Colon (tissue), 2 donors: ENCODE results near the gene TNK2.

Source experiments
- FAIRE-seq: peaks from 2 replicates; lab custom pipeline; 2012; peaks lifted over from hg19 to GRCh38; lab: Jason Lieb, UNC
- donor health status: control.
- donor health status: control.

Gene TNK2

DNA sequence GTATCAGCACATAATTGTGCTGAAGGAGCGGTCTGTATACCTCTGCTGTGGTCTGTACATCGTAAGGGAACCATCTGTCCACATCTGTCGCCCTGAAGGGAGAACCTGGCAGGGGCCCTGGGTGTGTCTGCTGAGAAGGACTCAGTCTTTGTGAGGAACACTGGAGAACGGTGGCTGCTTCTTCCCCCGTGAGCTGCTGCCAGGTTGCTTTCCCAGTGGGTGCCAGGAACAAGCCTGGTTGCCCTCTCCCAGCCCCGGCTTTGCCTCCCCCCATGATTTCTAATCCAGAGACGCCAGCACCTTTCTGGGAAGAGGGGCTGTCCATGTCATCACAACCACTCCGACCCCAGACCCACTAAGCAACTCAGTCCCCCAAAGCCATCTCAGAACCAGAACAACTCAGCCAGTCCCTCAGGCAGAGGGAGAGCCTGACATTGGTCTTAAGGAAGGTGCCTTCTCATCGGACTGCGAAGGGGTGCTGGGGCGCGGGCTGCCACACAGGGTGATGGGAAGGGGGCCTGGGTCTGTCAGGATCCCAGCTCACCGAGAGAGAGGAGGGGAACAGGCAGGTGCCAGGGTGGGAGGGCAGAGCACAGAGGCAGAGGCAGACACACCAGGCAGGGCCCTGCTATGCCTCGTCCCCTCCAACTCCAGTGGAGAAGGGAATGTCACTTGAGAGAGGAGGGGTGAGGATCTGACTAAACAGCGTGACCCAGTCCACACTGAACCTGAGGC, 8.5 kb downstream of the TNK2 start:
- no peak for FAIRE-seq

GRCh38 chr3:195897853-195898415, 10.4 kb downstream of the TNK2 start:
- FAIRE-seq: no peak

DNA sequence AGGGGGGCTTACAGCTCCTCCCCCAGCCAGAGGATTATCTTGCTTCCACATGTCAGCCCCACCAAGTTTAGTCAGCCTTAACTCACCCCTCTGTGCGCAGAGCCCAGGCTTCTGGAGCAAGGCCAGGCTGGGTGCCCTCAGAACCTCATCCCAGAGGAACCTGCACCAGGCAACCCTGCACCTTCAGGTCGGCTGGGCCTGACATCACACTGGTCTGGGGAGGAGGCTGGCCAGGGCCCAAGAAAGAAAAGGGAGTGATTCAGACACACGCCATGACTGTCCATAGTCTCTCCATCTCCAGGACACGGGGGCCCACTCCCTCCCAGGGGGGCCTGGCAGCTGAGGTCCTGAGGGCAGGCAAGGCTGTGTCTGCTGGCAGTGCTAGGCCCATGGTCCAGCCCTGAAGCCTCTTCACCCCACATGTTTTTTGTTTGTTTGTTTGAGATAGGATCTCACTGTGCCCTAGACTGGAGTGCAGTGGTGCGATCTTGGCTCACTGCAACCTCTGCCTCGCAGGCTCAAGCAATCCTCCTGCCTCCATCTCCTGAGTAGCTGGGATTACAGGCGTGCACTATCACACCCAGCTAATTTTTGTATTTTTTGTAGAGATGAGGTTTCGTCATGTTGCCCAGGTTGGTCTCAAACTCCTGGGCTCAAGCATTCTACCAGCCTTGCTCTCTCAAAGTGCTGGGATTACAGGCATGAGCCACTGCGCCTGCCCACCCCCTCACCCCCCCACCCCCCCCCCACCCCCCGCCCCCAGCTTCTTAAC, 11.1 kb downstream of the TNK2 start:
- no peak for FAIRE-seq

- no peak for FAIRE-seq
These were observed 11.8 kb downstream of the TNK2 start for GRCh38 chr3:195896361-195897080.

GRCh38 chr3:195895861-195896360, 12.4 kb downstream of the TNK2 start:
- FAIRE-seq: no peak

DNA sequence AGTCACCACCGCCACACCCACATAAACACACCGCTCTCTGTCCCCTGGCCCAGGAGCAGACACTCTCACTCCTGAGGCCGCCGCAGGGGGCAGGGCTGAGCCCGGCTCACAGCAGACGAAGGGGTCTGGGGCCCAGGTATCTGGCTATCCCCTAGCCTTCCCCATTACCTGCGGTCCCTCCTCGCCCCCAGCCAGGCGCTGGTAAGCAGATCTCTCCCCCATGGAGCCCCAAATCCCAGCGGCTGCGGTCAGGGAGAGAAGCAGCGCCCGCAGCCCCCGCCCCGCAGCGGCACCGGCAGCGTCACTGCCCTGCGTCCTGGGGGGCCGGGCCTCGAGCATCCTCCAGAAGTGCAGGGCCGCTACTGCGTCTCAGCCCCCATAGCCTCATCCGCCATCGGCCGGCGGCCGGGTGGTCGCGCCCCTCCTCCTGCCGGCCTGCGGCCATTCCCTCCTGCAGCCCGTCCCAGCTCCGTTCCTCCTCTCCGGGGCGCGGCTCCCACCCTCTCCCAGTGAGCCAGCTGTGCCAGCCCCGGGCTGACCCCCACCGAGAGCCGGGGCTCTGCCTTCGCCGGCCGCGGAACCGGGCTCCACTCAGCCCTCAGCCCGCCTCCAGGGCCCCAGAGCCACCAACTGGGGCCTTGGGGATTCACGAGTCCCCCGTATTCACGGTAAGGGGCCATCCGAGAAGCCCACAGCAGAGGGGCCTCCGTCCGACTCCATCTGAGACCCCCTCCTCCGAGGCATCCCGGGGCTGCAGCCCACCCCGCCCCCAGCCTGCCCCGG, 13.1 kb downstream of the TNK2 start:
- FAIRE-seq: no peak

DNA sequence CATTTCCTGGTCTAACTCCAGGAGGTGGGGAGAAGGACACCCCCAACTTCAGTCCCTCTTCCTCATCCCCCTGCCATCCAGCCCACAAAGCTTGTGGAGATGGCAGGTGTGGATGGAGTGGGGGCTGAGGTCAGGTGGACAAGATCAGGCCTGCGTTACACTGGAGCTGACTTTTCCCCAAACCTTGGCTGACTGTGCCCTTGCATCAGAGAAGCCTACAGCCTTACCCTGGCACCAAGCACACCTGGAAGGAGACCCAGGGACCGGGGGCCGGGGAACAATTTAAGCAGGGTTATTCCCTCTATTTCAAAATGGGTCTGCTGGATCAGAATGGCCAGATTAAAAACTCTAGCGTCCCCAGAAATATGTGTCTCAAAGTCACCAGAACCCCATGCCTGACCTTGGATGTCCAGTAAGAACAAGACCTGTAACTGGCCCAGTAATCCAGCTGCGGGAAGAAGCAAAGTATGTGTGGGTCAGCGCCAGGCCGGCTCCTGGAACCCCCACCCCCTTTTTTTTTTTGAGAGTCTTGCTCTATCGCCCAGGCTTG, 14.4 kb downstream of the TNK2 start:
- no peak for FAIRE-seq

- FAIRE-seq: no peak
These were observed 14.8 kb downstream of the TNK2 start for GRCh38 chr3:195893516-195893915.

DNA sequence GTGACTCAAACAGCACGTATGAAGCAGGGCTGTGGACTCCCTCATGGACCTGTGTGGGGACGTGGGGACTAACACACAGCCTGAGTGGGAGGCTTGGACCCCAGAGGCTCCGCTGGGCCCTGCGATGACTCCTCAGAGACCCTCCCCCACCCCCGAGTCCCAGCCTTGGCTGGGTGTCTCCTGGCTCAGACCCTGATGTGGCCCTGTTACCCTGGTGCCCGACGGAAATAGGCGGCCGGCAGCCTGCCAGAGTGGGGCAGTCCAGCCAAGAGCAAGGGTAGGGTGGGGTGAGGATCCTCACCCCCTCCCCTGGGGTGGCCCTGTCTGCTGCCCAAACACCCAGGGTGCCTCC, 15.3 kb downstream of the TNK2 start:
- FAIRE-seq: no peak

- FAIRE-seq: no peak
These were observed 16.0 kb downstream of the TNK2 start for GRCh38 chr3:195892105-195893043.

DNA sequence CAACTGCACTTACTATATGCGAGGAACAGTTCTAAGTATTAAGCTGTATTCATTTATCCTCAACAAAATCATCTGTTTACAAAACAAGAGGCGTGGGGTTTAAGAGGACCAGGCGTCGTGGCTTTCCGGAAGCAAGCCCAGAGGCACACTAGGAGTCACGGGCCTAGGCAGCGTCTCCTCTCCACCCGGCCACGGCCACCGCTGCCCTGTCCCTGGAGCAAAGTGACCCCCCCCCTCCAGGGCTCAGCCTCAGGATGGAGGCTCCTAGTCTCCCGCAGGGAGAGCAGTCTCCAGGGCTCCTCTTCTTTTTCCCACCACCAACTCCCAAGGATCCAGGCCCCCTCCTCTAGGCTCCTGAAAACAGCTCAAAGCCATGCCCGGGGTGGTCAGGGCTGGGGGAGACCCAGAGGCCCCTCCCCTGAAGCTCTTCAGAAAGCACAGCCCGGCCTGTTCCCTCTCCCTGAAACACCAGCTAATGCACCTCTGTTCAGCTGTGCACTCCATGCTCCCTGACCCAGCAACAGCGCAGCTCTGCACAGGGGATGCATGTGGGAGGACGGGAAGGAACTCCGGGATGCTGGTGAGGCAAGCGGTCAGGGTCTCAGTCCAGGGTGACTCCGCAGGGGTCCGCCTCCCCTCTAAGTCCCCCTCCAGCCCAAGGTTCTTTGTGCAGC, 16.8 kb downstream of the TNK2 start:
- FAIRE-seq: no peak

GRCh38 chr3:195889870-195890295, 18.5 kb downstream of the TNK2 start:
- no peak for FAIRE-seq

- no peak for FAIRE-seq
These were observed 19.1 kb downstream of the TNK2 start for GRCh38 chr3:195888981-195889869.

DNA sequence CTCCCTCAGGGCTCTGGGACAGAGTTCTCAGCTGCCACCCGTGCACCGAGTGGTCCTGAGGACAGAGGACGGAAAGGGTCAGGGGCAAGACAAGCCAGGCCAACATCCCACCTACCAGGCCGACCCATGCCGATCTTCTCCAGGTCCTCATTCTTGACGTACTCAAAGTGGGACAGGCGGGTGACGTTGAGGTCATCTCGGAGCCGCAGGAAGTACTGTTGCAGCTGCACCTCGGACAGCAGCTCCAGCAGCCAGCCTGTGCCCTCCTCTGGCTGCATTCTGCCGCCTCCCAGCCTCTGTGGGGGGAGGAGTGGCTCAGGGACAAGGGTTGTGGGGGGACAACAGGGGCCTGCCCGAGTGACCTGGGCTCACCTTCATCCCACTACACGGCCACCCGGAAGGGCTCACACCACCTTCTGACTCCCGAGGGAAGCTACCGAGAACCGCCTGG, 20.0 kb downstream of the TNK2 start:
- no peak for FAIRE-seq

GRCh38 chr3:195887670-195888069, 20.7 kb downstream of the TNK2 start:
- no peak for FAIRE-seq

DNA sequence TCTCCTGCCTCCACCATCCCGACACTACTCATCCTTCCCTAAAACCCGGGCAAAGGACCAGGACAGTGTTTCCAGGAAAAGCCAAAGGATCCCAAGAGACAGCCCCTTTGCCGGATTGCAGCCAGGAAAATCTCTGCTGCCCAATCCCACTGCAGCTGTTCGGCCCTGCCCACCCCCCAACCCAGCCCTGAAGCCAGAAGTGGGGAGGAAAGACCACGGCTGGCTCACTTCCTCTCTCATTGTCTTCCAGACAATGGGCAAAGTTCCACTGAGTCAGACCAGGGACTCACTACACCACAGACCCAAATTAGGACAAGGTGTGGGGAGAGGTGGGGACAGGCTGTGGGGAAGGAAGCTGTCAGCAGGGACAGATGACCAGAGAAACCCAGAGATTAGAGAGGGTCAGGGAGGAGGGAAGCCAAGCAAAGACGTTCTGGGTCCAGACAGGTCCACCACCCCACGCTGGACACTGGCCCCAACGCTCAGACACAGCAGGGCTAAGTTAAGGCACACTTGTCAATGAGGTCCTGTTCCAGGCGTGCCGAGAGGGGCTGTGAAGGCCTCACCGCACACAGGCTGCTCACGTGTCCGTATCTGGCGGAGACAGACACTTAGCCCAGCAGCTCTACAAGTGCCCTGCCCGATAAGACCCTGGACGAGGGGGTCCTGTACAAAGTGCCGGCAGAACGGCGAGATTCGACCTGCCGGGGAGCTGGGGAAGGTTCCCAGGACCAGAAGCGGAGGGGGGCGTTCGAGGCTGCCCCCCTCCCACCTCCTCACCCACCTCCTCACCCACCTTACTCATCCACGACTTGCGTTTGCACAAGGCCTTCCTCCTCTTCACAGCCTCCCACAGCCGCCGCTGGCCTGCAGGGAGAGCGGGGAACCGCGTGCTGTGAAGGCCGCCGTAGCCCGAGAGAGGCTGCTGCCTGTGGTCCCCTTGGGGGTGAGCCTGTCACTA, 21.9 kb downstream of the TNK2 start:
- FAIRE-seq: no peak
